GM21786 (cell line): ENCODE results near the gene SCO2.

ENCODE experiments used
- ATAC-seq: cut with Tn5 transposase; IDR thresholded peaks from one replicate; pipeline ENCODE4 v1.9.1; 2021; ENCODE audit not compliant: unreplicated experiment

The SCO2 gene

GRCh38 chr22:50503475-50504145 is 21.8 kb downstream of the SCO2 start:
- no peak for ATAC-seq

GRCh38 chr22:50502628-50503474 is 22.5 kb downstream of the SCO2 start:
- no peak for ATAC-seq

- ATAC-seq: no peak
Measured at GRCh38 chr22:50502096-50502495, 23.3 kb downstream of the SCO2 start.

GRCh38 chr22:50500452-50500851 is 24.9 kb downstream of the SCO2 start:
- no peak for ATAC-seq

GRCh38 chr22:50498322-50498890 is 27.0 kb downstream of the SCO2 start:
- no peak for ATAC-seq

GRCh38 chr22:50497093-50497492 is 28.3 kb downstream of the SCO2 start:
- no peak for ATAC-seq

- ATAC-seq: no peak
Measured at GRCh38 chr22:50490531-50491308, 34.7 kb downstream of the SCO2 start.

- no peak for ATAC-seq
Measured at GRCh38 chr22:50489363-50490243, 35.8 kb downstream of the SCO2 start.

GRCh38 chr22:50488886-50489285 is 36.5 kb downstream of the SCO2 start:
- no peak for ATAC-seq

- no peak for ATAC-seq
Measured at GRCh38 chr22:50488006-50488677, 37.3 kb downstream of the SCO2 start.

GRCh38 chr22:50487290-50488005 is 38.0 kb downstream of the SCO2 start:
- no peak for ATAC-seq

- no peak for ATAC-seq
Measured at GRCh38 chr22:50486561-50487289, 38.7 kb downstream of the SCO2 start, which contains the start of gene MIOX. TSS of gene MIOX (plus strand) at chr22:50486859. CDS start at chr22:50486898, 39 bp downstream.

GRCh38 chr22:50485221-50486131 is 39.9 kb downstream of the SCO2 start:
- no peak for ATAC-seq

- ATAC-seq: no peak
Measured at GRCh38 chr22:50483977-50484853, 41.2 kb downstream of the SCO2 start.

- ATAC-seq: no peak
Measured at GRCh38 chr22:50483556-50483955, 41.8 kb downstream of the SCO2 start.

- no peak for ATAC-seq
Measured at GRCh38 chr22:50483106-50483505, 42.3 kb downstream of the SCO2 start.
